H1 (cell line): ENCODE results near the gene SMIM29. TPM values are rescaled to one million over a fixed set of nuclear protein-coding genes. Genes with fewer than 3 reads are reported as not detected.

ENCODE experiments used
- CTCF ChIA-PET: fragments of 300-600 bp; sonication (Branson Sonifier 250); formaldehyde crosslinking; loops from one replicate; lab custom pipeline; 2021; ENCODE audit not compliant: partially characterized antibody; lab: Charles Lee
- POLR2A ChIA-PET: fragments of 300-600 bp; sonication (Branson Sonifier 250); formaldehyde crosslinking; loops from one replicate; lab custom pipeline; 2021; ENCODE audit warnings: inconsistent platforms; ENCODE audit not compliant: partially characterized antibody; lab: Charles Lee
- DNase-seq, 2 experiments: peaks; one replicate each; pipeline versions ENCODE4 v3.0.0 to v3.0.0-alpha.2; 2010 to 2022; ENCODE audit warnings: low spot score in 2 of 2, low read depth in 1 of 2, mixed read lengths in 1 of 2
- FAIRE-seq: peaks from 2 replicates; lab custom pipeline; 2011; peaks lifted over from hg19 to GRCh38; lab: Jason Lieb, UNC
- H2AFZ ChIP-seq: 2 replicates; pipeline ENCODE4 v1.8.1; 2012; ENCODE audit warnings: low read length, inconsistent platforms
- H2AK5ac ChIP-seq: 2 replicates; pipeline ENCODE4 v1.6.1; 2013; ENCODE audit warnings: low read depth, low read length
- H2BK120ac ChIP-seq: replicated peaks from 2 replicates; pipeline ENCODE3; 2013; ENCODE audit warnings: low read depth, low read length, inconsistent platforms
- H2BK12ac ChIP-seq: 2 replicates; pipeline ENCODE4 v1.6.1; 2013; ENCODE audit warnings: low read depth, low read length
- H2BK15ac ChIP-seq: 2 replicates; pipeline ENCODE4 v1.6.1; 2013; ENCODE audit warnings: low read length
- H2BK20ac ChIP-seq: 2 replicates; pipeline ENCODE4 v1.6.1; 2013; ENCODE audit warnings: low read length
- H2BK5ac ChIP-seq: 2 replicates; pipeline ENCODE4 v1.6.1; 2013; ENCODE audit warnings: low read depth, low read length
- H3K14ac ChIP-seq: 2 replicates; pipeline ENCODE4 v1.6.1; 2013; ENCODE audit warnings: inconsistent platforms; ENCODE audit not compliant: insufficient read length
- H3K18ac ChIP-seq: 2 replicates; pipeline ENCODE4 v1.6.1; 2013; ENCODE audit warnings: low read length; ENCODE audit errors: extremely low read depth
- H3K23ac ChIP-seq: 2 replicates; pipeline ENCODE4 v1.6.1; 2013; ENCODE audit warnings: inconsistent platforms; ENCODE audit not compliant: insufficient read length
- H3K23me2 ChIP-seq: 2 replicates; pipeline ENCODE4 v1.6.1; 2013; ENCODE audit warnings: low read depth, low read length
- H3K27ac ChIP-seq: 2 replicates; pipeline ENCODE4 v1.6.1; 2011; ENCODE audit warnings: low read depth, low read length, inconsistent platforms
- H3K27me3 ChIP-seq, 4 experiments: replicated peaks in 1 of 4; 1 replicate in 1 of 4; 2 replicates in 3 of 4; pipeline versions ENCODE4 v1.6.1 to v1.8.1; 2011 to 2013; ENCODE audit warnings: low read length in 3 of 4, mild to moderate bottlenecking in 3 of 4, inconsistent platforms in 2 of 4, mixed read lengths in 2 of 4, moderate library complexity in 1 of 4; ENCODE audit not compliant: control insufficient read depth in 3 of 4, insufficient read depth in 3 of 4; ENCODE audit errors: extremely low read depth in 1 of 4
- H3K36me3 ChIP-seq, 4 experiments: 2 replicates each; pipeline versions ENCODE4 v1.6.1 to v1.8.1; 2011 to 2013; ENCODE audit warnings: mild to moderate bottlenecking in 4 of 4, low read length in 3 of 4, moderate library complexity in 2 of 4, control low read depth in 1 of 4, inconsistent platforms in 1 of 4; ENCODE audit not compliant: insufficient read depth in 4 of 4, control insufficient read depth in 2 of 4
- H3K4ac ChIP-seq: replicated peaks from 2 replicates; pipeline ENCODE3; 2013; ENCODE audit warnings: low read length, low read depth, mixed read lengths, inconsistent platforms; ENCODE audit not compliant: insufficient read length
- H3K4me1 ChIP-seq, 4 experiments: replicated peaks in 1 of 4; 1 replicate in 1 of 4; 2 replicates in 3 of 4; pipeline versions ENCODE4 v1.6.1 to v1.8.1; 2011 to 2013; ENCODE audit warnings: low read length in 3 of 4, inconsistent platforms in 2 of 4, mixed read lengths in 1 of 4; ENCODE audit not compliant: insufficient read depth in 4 of 4, control insufficient read depth in 3 of 4
- H3K4me2 ChIP-seq, 2 experiments: 2 replicates each; pipeline versions ENCODE4 v1.6.1 to v1.8.1; 2011 to 2013; ENCODE audit warnings: low read depth in 2 of 2, low read length in 2 of 2, control low read depth in 1 of 2, inconsistent platforms in 1 of 2, mild to moderate bottlenecking in 1 of 2; ENCODE audit not compliant: insufficient read depth in 1 of 2
- H3K4me3 ChIP-seq, 4 experiments: fragments of 200-600, 300-600 bp in 1 of 4; sonication (generic), shearing (Covaris generic), sonication (Bioruptor Twin) in 1 of 4; 2 replicates each; pipeline versions ENCODE4 v1.5.1 to v1.8.1; 2011 to 2016; ENCODE audit warnings: low read length in 4 of 4, low read depth in 3 of 4, control low read depth in 2 of 4, inconsistent platforms in 2 of 4, mild to moderate bottlenecking in 2 of 4, mixed read lengths in 1 of 4, moderate library complexity in 1 of 4; ENCODE audit not compliant: insufficient read depth in 2 of 4; ENCODE audit errors: extremely low read depth in 1 of 4
- H3K56ac ChIP-seq: replicated peaks from 2 replicates; pipeline ENCODE3; 2013; ENCODE audit warnings: low read depth, mild to moderate bottlenecking, mixed read lengths, low read length, inconsistent platforms; ENCODE audit not compliant: insufficient read length
- H3K79me1 ChIP-seq: 2 replicates; pipeline ENCODE4 v1.6.1; 2013; ENCODE audit warnings: low read depth, low read length, control low read depth
- H3K79me2 ChIP-seq, 2 experiments: 2 replicates each; pipeline versions ENCODE4 v1.6.1 to v1.8.1; 2012 to 2013; ENCODE audit warnings: low read length in 2 of 2, mild to moderate bottlenecking in 2 of 2, inconsistent platforms in 1 of 2; ENCODE audit not compliant: insufficient read depth in 2 of 2, control insufficient read depth in 1 of 2
- H3K9ac ChIP-seq, 4 experiments: replicated peaks in 1 of 4; 1 replicate in 1 of 4; 2 replicates in 3 of 4; pipeline versions ENCODE4 v1.6.1 to v1.8.1; 2011 to 2013; ENCODE audit warnings: low read depth in 3 of 4, low read length in 3 of 4, control low read depth in 2 of 4, mild to moderate bottlenecking in 2 of 4, moderate library complexity in 2 of 4, inconsistent platforms in 1 of 4; ENCODE audit errors: extremely low read depth in 1 of 4
- H3K9me3 ChIP-seq, 2 experiments: 2 replicates each; pipeline versions ENCODE4 v1.6.1 to v1.8.1; 2012 to 2013; ENCODE audit warnings: mild to moderate bottlenecking in 2 of 2, moderate library complexity in 2 of 2, control low read depth in 1 of 2, inconsistent platforms in 1 of 2, low read depth in 1 of 2, low read length in 1 of 2, mixed read lengths in 1 of 2; ENCODE audit not compliant: insufficient read depth in 2 of 2
- H4K20me1 ChIP-seq, 2 experiments: replicated peaks in 1 of 2; 2 replicates each; pipeline versions ENCODE3 to v1.8.1; 2011 to 2013; ENCODE audit warnings: inconsistent platforms in 2 of 2, low read length in 2 of 2, mild to moderate bottlenecking in 1 of 2; ENCODE audit not compliant: insufficient read depth in 2 of 2, control insufficient read depth in 1 of 2
- H4K5ac ChIP-seq: 2 replicates; pipeline ENCODE4 v1.6.1; 2013; ENCODE audit warnings: low read length, low read depth, mixed read lengths, inconsistent platforms; ENCODE audit not compliant: insufficient read length
- H4K8ac ChIP-seq: 2 replicates; pipeline ENCODE4 v1.8.0; 2013; ENCODE audit warnings: mild to moderate bottlenecking, moderate library complexity, low read length, inconsistent platforms; ENCODE audit not compliant: insufficient read depth; ENCODE audit errors: extremely low read depth
- H4K91ac ChIP-seq: replicated peaks from 2 replicates; pipeline ENCODE3; 2013; ENCODE audit warnings: low read length, mixed read lengths, inconsistent platforms; ENCODE audit not compliant: insufficient read length
- CHD1 ChIP-seq: IDR thresholded peaks from 2 replicates; pipeline ENCODE4 v1.6.1; 2012; ENCODE audit warnings: low read depth, low read length, improper control_type of control experiment
- EGR1 ChIP-seq: IDR thresholded peaks from 2 replicates; pipeline ENCODE4 v1.6.1; 2011; ENCODE audit warnings: low read depth, low read length, borderline replicate concordance
- HDAC2 ChIP-seq, 2 experiments: fragments of 300-600 bp in 1 of 2; sonication (generic) in 1 of 2; IDR thresholded peaks; 2 replicates each; pipeline ENCODE4 v1.6.1; 2011 to 2012; ENCODE audit warnings: low read depth in 2 of 2, low read length in 2 of 2, mild to moderate bottlenecking in 2 of 2, moderate library complexity in 2 of 2, borderline replicate concordance in 1 of 2, inconsistent platforms in 1 of 2
- KDM5A ChIP-seq: fragments of 200-600 bp; IDR thresholded peaks from 2 replicates; pipeline ENCODE4 v1.7.1; 2012; ENCODE audit warnings: mild to moderate bottlenecking, low read length, inconsistent platforms, mixed read lengths
- NANOG ChIP-seq: IDR thresholded peaks from 2 replicates; pipeline ENCODE4 v1.6.1; 2011; ENCODE audit warnings: low read length, low read depth, mild to moderate bottlenecking, inconsistent platforms; ENCODE audit not compliant: insufficient read depth, poor library complexity, severe bottlenecking
- POLR2AphosphoS5 ChIP-seq: IDR thresholded peaks from 2 replicates; pipeline ENCODE4 v1.6.1; 2011; ENCODE audit warnings: low read depth, low read length
- SP1 ChIP-seq: IDR thresholded peaks from 2 replicates; pipeline ENCODE4 v1.6.1; 2011; ENCODE audit warnings: low read depth, low read length
- SUZ12 ChIP-seq: fragments of 200-600 bp; sonication (generic); IDR thresholded peaks from 2 replicates; pipeline ENCODE4 v1.6.1; 2012; ENCODE audit warnings: mild to moderate bottlenecking, inconsistent platforms, low read length, moderate library complexity, mixed read lengths
- TAF1 ChIP-seq: IDR thresholded peaks from 2 replicates; pipeline ENCODE4 v1.6.1; 2011; ENCODE audit warnings: mild to moderate bottlenecking, low read depth, low read length
- TBP ChIP-seq: IDR thresholded peaks from 2 replicates; pipeline ENCODE4 v1.6.1; 2011; ENCODE audit warnings: low read depth, low read length, improper control_type of control experiment
- YY1 ChIP-seq: IDR thresholded peaks from 2 replicates; pipeline ENCODE4 v1.6.1; 2011; ENCODE audit warnings: low read depth, mild to moderate bottlenecking, low read length
- WGBS, 2 experiments: shearing (Covaris generic) in 1 of 2; methylation state at CpG; one replicate each; pipeline versions ENCODE4 v1.1.6 to v1.1.7; 2013 to 2015; ENCODE audit warnings: low lambda C conversion rate in 2 of 2, mixed read lengths in 2 of 2, inconsistent platforms in 1 of 2, low coverage in 1 of 2, missing lambda C conversion rate in 1 of 2; ENCODE audit not compliant: insufficient replicate concordance in 2 of 2, insufficient coverage in 1 of 2, insufficient read length in 1 of 2; ENCODE audit errors: extremely low coverage in 1 of 2, missing lambda C conversion rate in 1 of 2; 5-methylcytosine and 5-hydroxymethylcytosine counted together
- polyA plus RNA-seq, 7 experiments: library from polyadenylated mRNA; depleted of rRNA in 3 of 7; stranded (reverse) in 5 of 7; unstranded in 2 of 7; fragments of >200 nt in 5 of 7; fragments of 200-250 nt in 2 of 7; gene quantifications; 1 replicate in 5 of 7; 2 replicates in 1 of 7; 4 replicates in 1 of 7; pipeline versions ENCODE4 v1.2.1 to v1.2.3, GENCODE V29; 2011 to 2013; ENCODE audit warnings: missing spikeins in 2 of 7, mixed read lengths in 2 of 7
- total RNA-seq: library from RNA; stranded (reverse); fragmentation: NEBNext Ultra II Directional; extraction: Animal tissue kit (Norgen Biotek cat#: 25700); gene quantifications from 2 replicates; pipeline ENCODE4 v1.2.1, GENCODE V29; 2021

Gene SMIM29
- total and polyA plus RNA-seq, 2 of the 8 experiments (the other 6 are each of a cell fraction or from before 2014, with no cell fraction given): 7.0 to 22.4 TPM

GRCh38 chr6:34202329-34203201, 46.2 kb downstream of the SMIM29 start:
- DNase-seq: peak in 1 of 2 experiments; percentile 67
- no peak overlapping the region for H3K9ac ChIP-seq
- H4K20me1 ChIP-seq: no peaks in the 10 kb centered on the region
- H2BK15ac ChIP-seq: peak overlapping the region; percentile 55; the same call in 1 of the 2 replicates
- peaks cover 3% of the 10 kb centered on the region; the same call in 1 of the 2 replicates for H3K23me2 ChIP-seq
- peak overlapping the region; percentile 84; the same call in 1 of the 2 replicates for H2BK12ac ChIP-seq
- H3K18ac ChIP-seq: peak overlapping the region; percentile 62; the same call in 1 of the 2 replicates
- peak overlapping the region; percentile 51 for H4K5ac ChIP-seq
- ChIA-PET CTCF (interaction anchor here (0.6 to 2.2 kb wide), 13 partner anchors 10 to 155 kb away, joined by 3 to 11 read pairs (median 3); partner anchors contain the start of gene HMGA1), POLR2A (interaction anchor here (0.9 to 10.7 kb wide), 13 partner anchors 11 to 229 kb away, joined by 3 to 212 read pairs (median 6); partner anchors contain the start of genes HMGA1 and SMIM29)
- peak overlapping the region; percentile 51; the same call in 1 of the 2 replicates for H2AFZ ChIP-seq
- H4K91ac ChIP-seq: peak overlapping the region; percentile 29
- no peaks in the 10 kb centered on the region for H3K9me3 ChIP-seq
- WGBS, 2 experiments: 74% methylated on average over 20 of the region's 20 CpGs; no CpG with 5 or more reads in 1 of the 2 experiments
- H3K27ac ChIP-seq: no peak overlapping the region
- H3K4ac ChIP-seq: no peak overlapping the region
- H3K36me3 ChIP-seq: no peaks in the 10 kb centered on the region
- no peak overlapping the region for H3K56ac ChIP-seq
- no peak overlapping the region; the same call in 1 of the 2 replicates for H2AK5ac ChIP-seq
- FAIRE-seq: no peak
- no peaks in the 10 kb centered on the region for H3K79me2 ChIP-seq
- no peak overlapping the region for H3K23ac ChIP-seq
- no peak overlapping the region for H2BK120ac ChIP-seq
- H4K8ac ChIP-seq: 0 out of 2 replicates have a peak overlapping the region, but pooled peaks have one; percentile 31
- no peaks in the 10 kb centered on the region for H3K79me1 ChIP-seq
- peaks cover 2 to 9% (median 5%) of the 10 kb centered on the region in 4 experiments; a peak in 5 of 7 replicates for H3K4me1 ChIP-seq
- peak overlapping the region; percentile 39; the same call in 1 of the 2 replicates for H2BK5ac ChIP-seq
- H3K4me3 ChIP-seq: no peak overlapping the region
- peak overlapping the region; percentile 17; the same call in 1 of the 2 replicates for H2BK20ac ChIP-seq
- H3K4me2 ChIP-seq: peak overlapping the region in 1 of 2 experiments; percentile 40; a peak in 3 of 4 replicates
- H3K27me3 ChIP-seq: no peaks in the 10 kb centered on the region
- H3K14ac ChIP-seq: no peak overlapping the region
- TF ChIP-seq EGR1: no peak
- TF ChIP-seq SUZ12: no peak
- TF ChIP-seq SP1: 0 out of 2 replicates have a peak, but pooled peaks have one; percentile 44
- no peak for TF ChIP-seq YY1
- TF ChIP-seq CHD1: no peak
- 0 out of 4 replicates have a peak, but pooled peaks of 1 of the 2 experiments have one; percentile 34 for TF ChIP-seq HDAC2 (IDR thresholded peaks at IDR 0.05; ENCODE audit: borderline replicate concordance in 1 of 2, low read depth in 2 of 2, low read length in 2 of 2)
- TF ChIP-seq KDM5A: no peak
- peak; percentile 93 for TF ChIP-seq TBP
- TF ChIP-seq TAF1: peak; percentile 51; the same call in 1 of the 2 replicates
- TF ChIP-seq NANOG: no peak
- TF ChIP-seq POLR2AphosphoS5: peak; percentile 70
